HG03175 (cell line): Measurements from ENCODE around the gene TUBB8.
"Not testable (repeated sequence)": the region's sequence is repeated elsewhere in the genome, so short reads cannot be mapped to it uniquely, and the experiment has no call there.

Source experiments
- ATAC-seq: cut with Tn5 transposase; IDR thresholded peaks from one replicate; pipeline ENCODE4 v1.9.1; 2021; ENCODE audit warnings: mild to moderate bottlenecking, moderate library complexity; ENCODE audit not compliant: unreplicated experiment

The TUBB8 gene

GRCh38 chr10:48996-49395, at the start of gene TUBB8:
TSS of gene TUBB8 (minus strand) at chr10:49296. CDS start at chr10:49238, 58 bp downstream.
- ATAC-seq, result no peak

- no peak for ATAC-seq
These were observed 47.4 kb upstream of the TUBB8 start for GRCh38 chr10:96466-96865.

- ATAC-seq, result no peak
These were observed 46.4 kb upstream of the TUBB8 start for GRCh38 chr10:95356-96115.

- ATAC-seq, result no peak
These were observed 45.5 kb upstream of the TUBB8 start for GRCh38 chr10:94613-95012.

GRCh38 chr10:92846-93245, 43.8 kb upstream of the TUBB8 start:
- no peak for ATAC-seq

DNA sequence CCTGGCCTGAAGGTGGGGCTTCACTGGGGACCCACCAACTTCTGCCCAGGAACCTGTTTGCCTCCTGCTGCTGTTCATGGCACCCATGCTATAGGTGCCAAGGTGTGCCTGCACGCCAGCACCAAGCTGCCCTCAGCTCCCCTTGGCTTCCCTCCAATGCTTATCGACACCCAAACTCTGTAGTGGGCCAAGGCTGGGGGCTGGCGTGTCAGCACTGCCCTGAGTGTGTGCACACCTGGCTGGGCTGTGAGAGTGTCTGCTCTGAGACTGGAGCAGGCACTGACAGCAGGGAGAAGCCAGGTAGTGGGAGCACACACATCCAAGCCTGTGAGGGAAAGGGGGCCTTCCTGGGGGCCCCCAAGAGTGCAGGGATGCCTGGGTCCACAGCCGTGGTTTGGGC, 43.1 kb upstream of the TUBB8 start:
- no peak for ATAC-seq

GRCh38 chr10:91313-91712, 42.2 kb upstream of the TUBB8 start:
- ATAC-seq, result no peak

DNA sequence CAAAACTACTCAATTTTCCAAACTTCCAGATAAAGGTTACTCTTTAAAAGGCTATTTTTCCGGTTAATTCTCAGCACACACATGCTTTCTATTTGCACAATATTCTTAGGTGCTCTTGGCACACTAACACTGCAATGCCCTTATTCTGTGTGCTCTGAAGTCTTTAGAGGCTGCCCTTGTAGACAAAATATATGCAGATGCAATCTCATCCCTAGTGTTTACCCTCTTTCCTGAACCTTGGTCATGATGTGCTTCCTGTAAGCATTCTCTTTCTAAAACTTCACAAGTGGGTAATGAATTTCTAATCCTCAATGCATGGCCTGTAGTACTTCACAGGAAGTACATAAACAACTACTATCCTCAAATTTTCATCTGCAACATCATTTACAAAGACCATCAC, 41.1 kb upstream of the TUBB8 start:
- ATAC-seq, result no peak

DNA sequence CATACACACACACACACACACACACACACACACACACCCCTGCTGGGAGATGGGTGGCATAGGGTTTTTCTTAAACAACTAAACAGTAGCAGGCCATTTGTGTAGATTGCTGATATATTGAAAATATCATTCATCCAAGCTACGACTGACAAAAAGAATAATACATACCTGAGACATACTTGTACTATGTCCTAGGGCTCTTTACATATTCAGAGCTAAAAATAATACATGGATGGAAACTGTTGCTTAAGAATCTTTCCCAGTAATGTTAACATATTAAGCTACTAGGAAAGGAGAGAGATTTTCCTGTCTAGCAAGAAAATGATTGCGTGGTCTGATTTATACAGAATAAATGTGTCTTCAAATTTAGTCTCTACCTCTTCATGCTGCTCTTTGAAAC, 40.2 kb upstream of the TUBB8 start:
- no peak for ATAC-seq

- no peak for ATAC-seq
These were observed 39.2 kb upstream of the TUBB8 start for GRCh38 chr10:88253-88652.

DNA sequence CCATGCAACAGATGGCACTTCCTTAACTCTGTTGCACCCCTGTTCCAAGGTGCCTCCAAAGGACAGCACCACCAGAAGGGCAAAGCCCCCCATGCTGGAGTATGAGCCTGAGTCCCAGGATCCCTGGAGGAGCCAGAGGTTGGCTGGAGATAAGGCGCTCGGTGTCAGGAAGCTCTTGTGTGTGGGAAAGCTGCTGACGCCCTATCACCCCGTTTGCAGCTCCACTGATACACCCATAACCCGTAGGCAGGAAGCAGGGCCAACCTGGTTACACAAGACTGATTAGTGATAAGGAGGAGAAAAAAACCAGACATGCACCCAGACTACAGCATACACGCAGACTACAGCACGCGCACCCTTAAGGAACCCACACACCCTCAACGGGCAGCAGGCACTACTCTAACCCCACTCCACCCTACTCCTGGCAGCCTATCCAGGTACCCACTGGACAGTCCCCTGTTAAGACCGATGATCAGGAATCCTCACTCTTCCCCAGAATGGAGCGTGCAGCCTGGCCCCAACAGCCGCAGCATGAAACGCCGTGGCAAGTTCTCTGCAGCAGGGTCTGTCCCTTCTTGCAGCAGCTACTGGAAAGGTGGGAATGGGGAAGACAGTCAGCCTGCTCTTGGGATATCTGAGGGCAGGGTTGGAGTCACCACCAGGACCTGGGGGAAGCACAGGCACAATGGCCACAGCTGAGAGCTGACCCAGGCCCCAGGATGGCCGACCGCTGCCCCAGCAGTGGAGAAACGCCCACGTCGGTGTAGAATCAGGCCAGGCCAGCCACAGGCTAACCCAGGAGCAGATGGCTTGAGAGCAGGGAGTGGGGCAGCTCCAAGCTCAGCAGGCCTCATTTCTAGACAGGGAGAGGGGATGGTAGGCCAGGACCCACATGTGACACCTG, 38.3 kb upstream of the TUBB8 start:
- no peak for ATAC-seq

DNA sequence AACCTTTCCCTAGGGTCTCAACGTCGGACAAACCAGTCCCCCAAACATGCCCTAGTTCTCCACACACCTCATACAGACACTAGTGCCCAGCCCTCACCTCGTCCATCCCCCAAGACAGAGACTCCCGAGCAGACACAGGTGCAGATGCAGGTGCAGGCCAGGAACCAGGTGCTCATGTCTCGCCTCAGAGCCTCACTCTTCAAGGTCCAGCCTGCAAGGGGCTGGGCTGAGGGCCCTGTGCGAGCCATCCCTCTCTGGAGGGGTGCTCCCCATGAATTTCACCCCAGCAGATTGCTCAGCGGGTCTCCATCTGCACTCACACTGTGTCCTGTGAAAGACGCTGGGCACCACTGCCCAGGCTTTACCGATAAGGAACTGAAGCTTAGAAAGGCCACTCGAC, 36.9 kb upstream of the TUBB8 start:
- no peak for ATAC-seq

- ATAC-seq, result no peak
These were observed 35.9 kb upstream of the TUBB8 start for GRCh38 chr10:85044-85443.

GRCh38 chr10:83930-84530, 34.9 kb upstream of the TUBB8 start:
- ATAC-seq, result no peak

- no peak for ATAC-seq
These were observed 31.5 kb upstream of the TUBB8 start for GRCh38 chr10:80477-81105.

GRCh38 chr10:79532-80215, 30.6 kb upstream of the TUBB8 start:
- ATAC-seq, result no peak

DNA sequence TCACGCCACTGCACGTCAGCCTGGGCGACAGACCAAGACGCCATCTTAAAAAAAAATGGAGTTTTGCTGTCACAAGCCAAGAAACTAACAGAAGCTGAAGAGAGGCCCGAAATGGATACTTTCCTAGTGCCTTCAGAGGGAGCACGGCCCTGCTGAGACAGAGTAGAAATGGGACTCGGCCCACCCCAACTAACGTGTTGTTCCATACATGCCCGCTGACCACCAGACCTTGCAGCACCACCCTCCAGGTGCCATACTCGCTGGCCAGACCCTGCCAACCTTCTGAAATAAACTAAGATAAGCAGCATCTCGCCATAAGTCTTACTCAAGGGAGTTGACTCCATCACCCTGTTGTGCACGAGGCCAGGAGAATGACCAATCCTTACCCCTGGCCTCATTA, 29.5 kb upstream of the TUBB8 start:
- ATAC-seq, result no peak

DNA sequence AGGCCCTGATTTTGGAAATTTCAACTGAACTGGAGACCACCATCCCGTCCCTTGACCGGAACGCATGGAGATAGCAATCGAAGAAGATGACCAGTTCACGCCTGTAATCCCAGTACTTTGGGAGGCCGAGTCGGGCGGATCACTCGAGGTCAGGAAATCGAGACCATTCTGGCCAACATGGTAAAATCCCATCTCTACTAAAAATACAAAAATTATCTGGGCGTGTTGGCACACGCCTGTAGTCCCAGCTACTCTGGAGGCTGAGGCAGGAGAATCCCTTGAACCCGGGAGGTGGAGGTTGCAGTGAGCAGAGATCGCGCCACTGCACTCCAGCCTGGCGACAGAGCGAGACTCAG, 25.1 kb upstream of the TUBB8 start:
- ATAC-seq, result not testable (repeated sequence)

DNA sequence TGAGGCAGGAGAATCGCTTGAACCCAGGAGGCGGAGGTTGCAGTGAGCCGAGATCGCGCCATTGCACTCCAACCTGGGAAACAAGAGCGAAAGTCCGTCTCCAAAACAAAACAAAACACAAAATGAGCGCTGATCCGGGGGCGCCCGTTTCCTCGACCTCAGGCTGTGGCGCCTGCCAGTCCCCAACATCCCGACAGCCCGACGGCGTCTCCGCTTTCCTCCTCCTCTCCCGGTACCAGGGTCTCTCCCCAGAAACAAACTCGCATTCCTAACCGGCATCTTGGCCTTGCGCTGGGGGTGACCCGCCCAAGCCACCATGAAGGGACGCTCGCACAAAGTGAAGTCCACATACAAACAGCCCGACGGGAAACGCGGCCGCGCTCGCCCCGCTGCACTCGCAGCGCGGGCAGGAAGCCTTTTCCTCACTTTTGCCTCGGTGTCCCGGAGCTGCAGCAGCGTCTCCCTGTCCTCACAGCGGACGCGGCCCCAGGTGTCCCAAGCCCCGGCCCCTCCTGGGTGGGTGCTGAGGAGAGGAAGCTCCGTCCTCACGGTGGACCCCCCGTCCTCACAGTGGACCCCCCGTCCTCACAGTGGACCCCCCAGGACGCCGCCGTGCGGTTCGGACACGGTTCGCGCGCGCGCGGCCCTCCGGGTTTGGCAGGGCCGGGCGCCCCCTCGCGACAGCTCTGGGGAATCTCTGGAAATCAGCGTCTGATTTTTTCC, 24.6 kb upstream of the TUBB8 start:
- ATAC-seq, result not testable (repeated sequence)

DNA sequence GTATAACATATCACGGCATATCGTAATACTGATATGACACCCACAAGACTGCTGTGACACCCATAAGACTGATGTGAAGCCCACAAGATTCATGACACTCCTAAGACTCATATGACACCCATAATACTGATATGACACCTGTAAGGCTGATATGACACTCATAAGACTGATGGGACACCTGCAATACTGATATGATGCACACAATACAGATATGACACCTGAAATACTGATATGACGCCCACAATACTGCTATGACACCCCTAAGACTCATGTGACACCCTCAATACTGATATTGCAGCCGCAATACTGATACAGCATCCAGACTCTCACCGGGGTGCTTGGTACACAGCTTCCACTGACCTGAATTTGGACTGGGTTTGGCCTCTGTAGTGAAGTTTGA, 19.1 kb upstream of the TUBB8 start:
- not testable (repeated sequence) for ATAC-seq
